Prostate gland (tissue), 2 donors: Measurements from ENCODE around the gene CLHC1.

Source experiments
- CTCF ChIP-seq, 4 experiments: fragments of 200-600 bp in 2 of 4; fragments of 450-650 bp in 2 of 4; sonication (generic) in 2 of 4; IDR thresholded peaks; 1 replicate in 3 of 4; 2 replicates in 1 of 4; pipeline ENCODE4 v1.5.1; 2016 to 2019; ENCODE audit warnings: antibody characterized with exemption in 4 of 4, mild to moderate bottlenecking in 2 of 4, moderate library complexity in 2 of 4
- POLR2A ChIP-seq: fragments of 450-650 bp; IDR thresholded peaks from one replicate; pipeline ENCODE4 v1.6.1; 2016; ENCODE audit warnings: antibody characterized with exemption, mild to moderate bottlenecking
- POLR2AphosphoS5 ChIP-seq: sonication (generic); formaldehyde crosslinking; IDR thresholded peaks from one replicate; pipeline ENCODE4 v1.6.1; 2017; ENCODE audit warnings: antibody characterized with exemption

GRCh38 chr2:55176094-55176415 lies 56.0 kb downstream of the CLHC1 start:
- TF ChIP-seq CTCF (IDR thresholded peaks at IDR 0.05) (no peak), POLR2AphosphoS5 (no peak), POLR2A (no peak)
